LNCaP clone FGC (cell line): Measurements from ENCODE around the gene MTR.

Experiments
- DNase-seq: peaks from one replicate; pipeline ENCODE4 v3.0.0-alpha.2; 2011; ENCODE audit warnings: low read depth
- H3K4me3 ChIP-seq: 2 replicates; pipeline ENCODE4 v1.5.1; 2011; ENCODE audit warnings: mild to moderate bottlenecking, low read depth, low read length, control low read depth
- TF ChIP-seq, protein P1 (sequence below): IDR thresholded peaks from 2 replicates; pipeline ENCODE4 v1.5.1; 2012; ENCODE audit warnings: mild to moderate bottlenecking; ENCODE audit not compliant: control insufficient read depth, insufficient read depth; ENCODE audit errors: extremely low read depth

The MTR gene

DNA sequence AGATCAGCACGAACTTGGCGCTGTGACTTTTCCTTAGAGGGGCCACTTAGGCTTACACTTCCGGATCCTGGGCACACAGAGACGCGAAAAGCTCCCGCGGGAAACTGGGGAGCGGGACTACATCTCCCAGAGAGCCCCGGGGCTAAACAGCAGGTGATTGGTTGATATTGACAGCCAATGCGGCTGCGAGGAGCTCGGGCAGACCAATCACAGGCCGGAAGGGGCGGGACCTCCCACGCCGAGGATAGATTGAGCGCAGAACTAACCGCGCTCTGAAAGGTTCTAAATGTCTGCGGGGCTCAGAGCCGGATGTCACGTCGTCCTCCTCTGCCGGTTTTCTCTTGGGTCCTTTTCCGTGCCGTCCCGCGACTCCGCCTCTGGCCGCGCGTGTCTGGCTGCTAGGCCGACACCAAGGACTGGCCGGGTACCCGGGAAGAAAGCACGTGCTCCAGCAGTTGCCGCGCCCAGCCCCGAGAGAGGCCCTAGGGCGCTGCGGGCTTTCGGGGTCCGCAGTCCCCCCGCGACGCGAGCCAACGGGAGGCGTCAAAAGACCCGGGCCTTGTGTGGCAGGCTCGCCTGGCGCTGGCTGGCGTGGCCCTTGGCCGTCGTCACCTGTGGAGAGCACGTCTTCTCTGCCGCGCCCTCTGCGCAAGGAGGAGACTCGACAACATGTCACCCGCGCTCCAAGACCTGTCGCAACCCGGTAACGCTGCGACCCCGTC lies at the start of gene MTR:
Gene MTR (plus strand): TSS at position 258 of the 722 bp plus-strand sequence. CDS start 412 bp downstream, at position 670.
- H3K4me3 ChIP-seq = peak within 1 kb of the TSS; percentile 80
- TF ChIP-seq, protein P1, sequence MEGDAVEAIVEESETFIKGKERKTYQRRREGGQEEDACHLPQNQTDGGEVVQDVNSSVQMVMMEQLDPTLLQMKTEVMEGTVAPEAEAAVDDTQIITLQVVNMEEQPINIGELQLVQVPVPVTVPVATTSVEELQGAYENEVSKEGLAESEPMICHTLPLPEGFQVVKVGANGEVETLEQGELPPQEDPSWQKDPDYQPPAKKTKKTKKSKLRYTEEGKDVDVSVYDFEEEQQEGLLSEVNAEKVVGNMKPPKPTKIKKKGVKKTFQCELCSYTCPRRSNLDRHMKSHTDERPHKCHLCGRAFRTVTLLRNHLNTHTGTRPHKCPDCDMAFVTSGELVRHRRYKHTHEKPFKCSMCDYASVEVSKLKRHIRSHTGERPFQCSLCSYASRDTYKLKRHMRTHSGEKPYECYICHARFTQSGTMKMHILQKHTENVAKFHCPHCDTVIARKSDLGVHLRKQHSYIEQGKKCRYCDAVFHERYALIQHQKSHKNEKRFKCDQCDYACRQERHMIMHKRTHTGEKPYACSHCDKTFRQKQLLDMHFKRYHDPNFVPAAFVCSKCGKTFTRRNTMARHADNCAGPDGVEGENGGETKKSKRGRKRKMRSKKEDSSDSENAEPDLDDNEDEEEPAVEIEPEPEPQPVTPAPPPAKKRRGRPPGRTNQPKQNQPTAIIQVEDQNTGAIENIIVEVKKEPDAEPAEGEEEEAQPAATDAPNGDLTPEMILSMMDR = no peak
- DNase-seq = peak; percentile 94

DNA sequence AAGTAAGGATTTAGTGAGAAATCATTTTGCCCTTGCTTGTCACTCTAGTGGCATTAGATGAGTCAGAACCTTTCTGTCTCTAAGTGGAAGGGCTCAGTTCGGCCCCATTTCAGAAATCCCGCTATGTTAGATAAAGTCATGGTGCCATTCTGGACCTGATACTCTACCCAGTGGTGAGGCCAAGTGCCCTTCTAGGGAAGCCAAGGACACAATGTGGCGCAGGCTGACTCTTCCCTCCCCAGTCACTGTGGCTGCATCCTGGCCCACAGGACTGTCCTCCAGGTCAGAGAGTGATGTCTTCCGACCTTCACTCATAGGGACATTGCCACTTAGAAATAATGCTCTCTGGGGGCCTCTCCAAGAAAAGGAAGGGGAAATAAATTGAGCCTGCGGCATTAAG lies 48.3 kb upstream of the MTR start:
- TF ChIP-seq, protein P1 = no peak
- no peak for DNase-seq
- H3K4me3 ChIP-seq = no peak overlapping the region

DNA sequence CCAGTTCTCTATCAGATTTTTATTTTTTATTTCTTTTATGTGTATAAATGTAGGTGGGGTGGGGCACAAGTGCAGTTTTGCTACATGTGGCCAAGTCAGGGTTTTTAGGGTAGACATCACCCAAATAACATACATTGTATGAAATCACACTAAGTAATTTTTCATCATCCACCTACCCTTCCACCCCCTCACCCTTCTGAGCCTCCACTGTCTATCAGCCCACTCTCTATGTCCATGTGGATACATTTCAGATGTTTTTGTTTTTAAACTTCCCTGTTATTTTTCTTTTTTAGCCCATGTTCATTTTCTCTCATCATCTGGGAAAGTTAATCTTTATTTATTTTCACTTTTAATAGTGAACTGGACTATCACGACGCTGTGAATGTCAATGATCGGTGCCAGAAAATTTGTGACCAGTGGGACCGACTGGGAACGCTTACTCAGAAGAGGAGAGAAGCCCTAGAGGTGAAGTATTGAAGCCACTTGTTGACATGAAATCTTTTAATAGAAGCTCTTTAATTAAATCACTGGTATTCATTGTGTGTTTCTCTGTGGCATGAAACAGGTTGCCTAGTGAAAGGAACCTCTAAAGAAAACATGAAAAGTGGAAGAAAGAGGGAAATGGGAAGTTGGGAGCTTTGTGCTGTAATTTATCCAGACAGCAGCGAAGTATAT lies 47.6 kb upstream of the MTR start:
- TF ChIP-seq, protein P1 = no peak
- no peak for DNase-seq

DNA sequence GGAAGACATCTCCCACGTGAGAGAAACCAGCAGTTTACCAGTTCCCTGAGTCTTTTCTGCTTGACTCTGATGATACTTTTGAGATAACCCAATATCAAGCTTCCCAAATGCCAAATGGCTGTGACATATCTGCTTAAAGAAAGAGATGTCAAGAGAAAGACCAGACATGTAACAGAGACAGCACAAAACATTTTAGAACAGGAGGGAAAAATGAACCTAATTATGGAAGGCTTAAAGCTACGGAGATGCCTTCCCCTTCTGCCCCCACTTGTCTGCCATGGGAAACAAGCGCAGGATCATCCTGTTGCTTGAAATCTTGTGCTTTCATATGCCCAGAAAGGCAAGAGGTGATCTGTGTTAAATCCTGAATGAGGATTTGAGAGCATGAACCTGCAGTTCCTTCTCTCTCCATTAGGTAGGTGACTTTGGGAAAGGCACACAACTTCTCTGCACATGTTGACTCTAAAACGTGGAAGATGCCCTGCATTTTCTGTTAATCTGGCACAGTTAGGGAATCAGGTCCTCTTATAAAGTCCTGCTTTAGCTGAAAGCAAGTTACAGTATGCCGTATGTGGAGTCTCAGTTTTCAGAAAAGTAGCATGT lies 46.7 kb upstream of the MTR start:
- H3K4me3 ChIP-seq = no peak overlapping the region
- TF ChIP-seq, protein P1 = no peak
- DNase-seq = no peak

More for the DNA sequence above, 47.6 kb upstream of the MTR start:
- H3K4me3 ChIP-seq = no peak overlapping the region

DNA sequence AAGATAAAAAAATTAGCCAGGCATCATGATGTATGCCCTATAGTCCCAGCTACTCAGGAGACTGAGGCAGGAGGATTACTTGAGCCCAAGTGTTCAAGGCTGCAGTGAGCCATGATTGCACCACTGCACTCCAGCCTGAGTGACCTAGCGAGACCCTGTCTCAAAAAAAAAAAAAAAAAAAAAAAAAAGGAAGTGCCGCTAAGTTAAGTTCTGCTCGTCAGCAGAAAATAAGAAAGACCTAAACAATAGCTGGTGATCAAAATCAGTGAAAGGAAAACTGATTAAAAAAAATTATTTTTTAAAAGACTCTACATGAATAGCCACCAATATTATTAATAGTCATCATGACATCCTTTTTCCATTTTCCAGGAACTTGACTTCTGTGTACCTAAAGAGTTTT lies 44.2 kb upstream of the MTR start:
- no peak for DNase-seq
- no peak overlapping the region for H3K4me3 ChIP-seq
- TF ChIP-seq, protein P1 = no peak

DNA sequence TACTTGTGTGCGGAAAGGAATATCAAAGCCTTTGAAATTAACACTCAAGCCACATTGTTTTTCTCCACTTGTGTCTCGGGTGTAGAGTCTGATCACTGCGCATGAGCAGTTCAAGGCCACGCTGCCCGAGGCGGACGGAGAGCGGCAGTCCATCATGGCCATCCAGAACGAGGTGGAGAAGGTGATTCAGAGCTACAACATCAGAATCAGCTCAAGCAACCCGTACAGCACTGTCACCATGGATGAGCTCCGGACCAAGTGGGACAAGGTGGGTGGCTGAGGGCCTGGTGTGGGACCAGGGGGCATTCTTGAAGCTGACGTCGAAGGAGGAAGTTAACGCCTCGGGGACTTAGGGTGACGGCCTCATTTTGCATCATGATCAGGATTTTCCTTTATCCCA lies 43.7 kb upstream of the MTR start:
- H3K4me3 ChIP-seq = no peak overlapping the region
- TF ChIP-seq, protein P1 = no peak
- no peak for DNase-seq
